HG03558 (cell line): ENCODE data around the gene FOCAD.

ENCODE experiments used
- ATAC-seq: cut with Tn5 transposase; IDR thresholded peaks from one replicate; pipeline ENCODE4 v1.9.1; 2021; ENCODE audit warnings: moderate number of reproducible peaks; ENCODE audit not compliant: unreplicated experiment; ENCODE audit errors: extremely low read depth

Gene FOCAD

GRCh38 chr9:21039302-21039701 lies 355.2 kb downstream of the FOCAD start:
- ATAC-seq, result no peak

GRCh38 chr9:21042466-21042865 lies 358.4 kb downstream of the FOCAD start:
- ATAC-seq, result no peak

DNA sequence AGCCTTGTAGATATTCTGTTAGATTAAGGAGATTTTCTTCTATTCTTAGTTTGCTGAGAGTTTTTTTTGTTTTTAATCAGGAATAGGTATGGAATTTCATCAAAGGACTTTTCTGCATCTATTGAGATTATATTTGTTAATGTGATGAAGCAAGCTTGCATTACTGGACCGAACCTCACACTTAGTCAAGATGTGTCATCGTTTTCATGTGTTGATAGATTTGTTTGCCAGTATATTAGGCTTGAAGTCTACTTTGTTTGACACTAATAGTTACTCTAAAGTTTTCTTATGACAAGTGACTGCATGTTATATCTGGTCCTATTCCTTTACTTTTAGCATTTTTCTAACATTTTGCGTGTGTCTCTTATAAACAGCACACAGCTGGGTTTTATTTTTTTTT lies 359.8 kb downstream of the FOCAD start:
- no peak for ATAC-seq
